A549 (cell line): ENCODE measurements around the gene GTF3C5. TPM values are rescaled to one million over a fixed set of nuclear protein-coding genes. Genes with fewer than 3 reads are reported as not detected.
"Not testable (repeated sequence)": the region's sequence is repeated elsewhere in the genome, so short reads cannot be mapped to it uniquely, and the experiment has no call there.

ENCODE experiments used
- ATAC-seq, 2 experiments: fragments of 200-7000 bp in 1 of 2; fragments of >200 bp in 1 of 2; cut with Nextera tagmentation in 1 of 2; cut with Tn5 transposase in 1 of 2; 3 replicates each; pipeline versions ENCODE4 v1.8.0 to v1.9.1; 2018 to 2020; ENCODE audit warnings: mild to moderate bottlenecking in 1 of 2, moderate library complexity in 1 of 2
- CTCF ChIA-PET: fragments of 300-600 bp; sonication (Branson Sonifier 250); formaldehyde crosslinking; extraction: SDS; loops from one replicate; lab custom pipeline; 2021; ENCODE audit warnings: antibody characterized with exemption, inconsistent platforms; lab: Yijun Ruan, JAX
- POLR2A ChIA-PET: fragments of 350-600 bp; formaldehyde crosslinking; extraction: SDS; loops from one replicate; lab custom pipeline; 2021; ENCODE audit warnings: antibody characterized with exemption, inconsistent platforms; lab: Yijun Ruan, JAX
- DNase-seq, 2 experiments: peaks; one replicate each; pipeline versions ENCODE4 v3.0.0 to v3.0.0-alpha.2; 2011 to 2016; ENCODE audit warnings: low read depth in 1 of 2, low spot score in 1 of 2
- FAIRE-seq: peaks from 2 replicates; lab custom pipeline; 2011; peaks lifted over from hg19 to GRCh38; lab: Jason Lieb, UNC
- H3K27ac ChIP-seq, 2 experiments: fragments of >200 bp; sonication (Bioruptor Twin); formaldehyde crosslinking; 3 replicates each; pipeline ENCODE4 v1.5.1; 2016 to 2017
- H3K4me1 ChIP-seq: fragments of >200 bp; sonication (Bioruptor Twin); formaldehyde crosslinking; 3 replicates; pipeline ENCODE4 v1.6.1; 2016
- H3K4me2 ChIP-seq: fragments of >200 bp; sonication (Bioruptor Twin); formaldehyde crosslinking; 3 replicates; pipeline ENCODE4 v1.6.1; 2016
- H3K4me3 ChIP-seq: fragments of >200 bp; sonication (Bioruptor Twin); formaldehyde crosslinking; 3 replicates; pipeline ENCODE4 v1.5.1; 2016
- H3K9me3 ChIP-seq: fragments of >200 bp; sonication (Bioruptor Twin); formaldehyde crosslinking; 3 replicates; pipeline ENCODE4 v1.6.1; 2016
- CTCF ChIP-seq: fragments of >200 bp; sonication (Bioruptor Twin); formaldehyde crosslinking; IDR thresholded peaks from 3 replicates; pipeline ENCODE4 v1.5.1; 2016
- E2F6 ChIP-seq: IDR thresholded peaks from 2 replicates; pipeline ENCODE4 v1.6.1; 2012; ENCODE audit warnings: low read depth, borderline replicate concordance
- EHF ChIP-seq: fragments of 250-450 bp; sonication (Bioruptor Pico); IDR thresholded peaks from 2 replicates; pipeline ENCODE4 v1.5.0; 2020; ENCODE audit warnings: mild to moderate bottlenecking
- EP300 ChIP-seq, 2 experiments: fragments of >200 bp; sonication (Bioruptor Twin); formaldehyde crosslinking; IDR thresholded peaks; 2 replicates in 1 of 2; 3 replicates in 1 of 2; pipeline ENCODE4 v1.6.1; 2016 to 2017
- FOSL2 ChIP-seq, 2 experiments: fragments of 450-650 bp in 1 of 2; fragments of >200 bp in 1 of 2; sonication (Bioruptor Twin) in 1 of 2; formaldehyde crosslinking; IDR thresholded peaks; 2 replicates each; pipeline versions ENCODE4 v1.5.0 to v1.6.1; 2016 to 2020; ENCODE audit warnings: mild to moderate bottlenecking in 1 of 2, moderate library complexity in 1 of 2
- HMGXB4 ChIP-seq: fragments of 250-450 bp; sonication (Bioruptor Pico); IDR thresholded peaks from 2 replicates; pipeline ENCODE4 v1.5.0; 2021; ENCODE audit warnings: mild to moderate bottlenecking, moderate library complexity, borderline replicate concordance
- HOXA7 ChIP-seq: fragments of 250-450 bp; sonication (Bioruptor Pico); IDR thresholded peaks from 2 replicates; pipeline ENCODE4 v1.5.0; 2020; ENCODE audit warnings: mild to moderate bottlenecking, moderate library complexity
- KDM1A ChIP-seq: fragments of 200-600 bp; sonication (generic); IDR thresholded peaks from 2 replicates; pipeline ENCODE4 v1.6.1; 2016; ENCODE audit warnings: low read depth, mild to moderate bottlenecking
- PHF8 ChIP-seq: fragments of 200-600 bp; sonication (generic); IDR thresholded peaks from 2 replicates; pipeline ENCODE4 v1.6.1; 2016; ENCODE audit warnings: low read depth, mild to moderate bottlenecking, antibody characterized with exemption, moderate library complexity, borderline replicate concordance
- RAD21 ChIP-seq, 2 experiments: fragments of >200 bp in 1 of 2; sonication (Bioruptor Twin) in 1 of 2; formaldehyde crosslinking in 1 of 2; IDR thresholded peaks in 1 of 2; conservative IDR thresholded peaks in 1 of 2; 2 replicates in 1 of 2; 3 replicates in 1 of 2; pipeline ENCODE4 v1.6.1; 2012 to 2018; ENCODE audit warnings: inconsistent platforms in 1 of 2
- RFX5 ChIP-seq: fragments of 450-650 bp; IDR thresholded peaks from 2 replicates; pipeline ENCODE4 v1.7.1; 2014; ENCODE audit warnings: antibody characterized with exemption, mild to moderate bottlenecking, moderate library complexity
- SMC3 ChIP-seq: fragments of >200 bp; sonication (Bioruptor Twin); formaldehyde crosslinking; IDR thresholded peaks from 3 replicates; pipeline ENCODE4 v1.6.1; 2018; ENCODE audit warnings: inconsistent platforms
- SREBF2 ChIP-seq: fragments of 450-650 bp; IDR thresholded peaks from 2 replicates; pipeline ENCODE4 v1.6.1; 2014; ENCODE audit warnings: mild to moderate bottlenecking, moderate library complexity
- USF2 ChIP-seq: fragments of 450-650 bp; IDR thresholded peaks from 2 replicates; pipeline ENCODE4 v1.6.1; 2014; ENCODE audit warnings: antibody characterized with exemption
- WGBS: methylation state at CpG from one replicate; pipeline ENCODE4 v1.1.6; 2017; ENCODE audit errors: missing lambda C conversion rate; 5-methylcytosine and 5-hydroxymethylcytosine counted together
- polyA plus RNA-seq, 4 experiments: library from polyadenylated mRNA; depleted of rRNA in 3 of 4; stranded (reverse); fragments of >200 nt; fragmentation: RNase III in 1 of 4; extraction: RNeasy Plus Mini Kit Qiagen cat#74134 plus additional on column Dnase treatment in 1 of 4; gene quantifications; 2 replicates in 3 of 4; 3 replicates in 1 of 4; pipeline ENCODE4 v1.2.3, GENCODE V29; 2011 to 2017

The GTF3C5 gene
- polyA plus RNA-seq, 2 of the 4 experiments (the other 2 are of a cell fraction) = 57.2 to 80.3 TPM

- H3K4me3 ChIP-seq = no peak overlapping the region
- H3K9me3 ChIP-seq = no peaks in the 10 kb centered on the region
- DNase-seq = no peak
- ChIA-PET CTCF (interaction anchor here (0.8 to 2.6 kb wide), 5 partner anchors 9 to 112 kb away, joined by 3 to 15 read pairs (median 6); no protein-coding TSS in a partner anchor), POLR2A (no interaction called here)
- no peak for TF ChIP-seq HMGXB4
- no peak for TF ChIP-seq EP300 (IDR thresholded peaks at IDR 0.05)
- TF ChIP-seq SMC3 = no peak
- TF ChIP-seq USF2 = no peak
- TF ChIP-seq E2F6 = no peak
- TF ChIP-seq RFX5 = no peak
- WGBS = 75% methylated on average over 6 of the region's 6 CpGs
- no peak for FAIRE-seq
- no peak overlapping the region for H3K4me2 ChIP-seq
- peaks cover 9% of the 10 kb centered on the region for H3K4me1 ChIP-seq
- no peak for ATAC-seq
- H3K27ac ChIP-seq = no peak overlapping the region
Observed at GRCh38 chr9:133035669-133036068, 4.9 kb downstream of the GTF3C5 start.

- no peak for DNase-seq
- CTCF ChIA-PET = interaction anchor here (0.8 to 2.6 kb wide), 7 partner anchors 10 to 108 kb away, joined by 3 to 10 read pairs (median 5); no protein-coding TSS in a partner anchor
- H3K4me1 ChIP-seq = no peaks in the 10 kb centered on the region
- 94% methylated on average over 25 of the region's 25 CpGs for WGBS
- no peak for ATAC-seq
- POLR2A ChIA-PET = no interaction called here
- TF ChIP-seq EHF (CRISPR knock-in tag) (no peak), HOXA7 (no peak), SREBF2 (no peak), FOSL2 (IDR thresholded peaks at IDR 0.05) (no peak), FOSL2 (CRISPR knock-in tag; IDR thresholded peaks at IDR 0.05) (no peak), PHF8 (no peak), KDM1A (no peak)
- TF ChIP-seq, all 56 proteins: peak for 0
- H3K9me3 ChIP-seq = no peaks in the 10 kb centered on the region
- H3K27ac ChIP-seq = no peak overlapping the region
- no peak overlapping the region for H3K4me2 ChIP-seq
- H3K4me3 ChIP-seq = no peak overlapping the region
- FAIRE-seq = no peak
Observed at GRCh38 chr9:133037775-133038515, 7.1 kb downstream of the GTF3C5 start.

- POLR2A ChIA-PET = interaction anchor here (1.5 kb wide), 1 partner anchor 11 kb away, joined by 6 read pairs; the partner anchor contains the start of gene GTF3C5
- DNase-seq = peak in 1 of 2 experiments; percentile 49
- TF ChIP-seq CTCF (peak; percentile 47), SMC3 (peak; percentile 35; the same call in 2 of the 3 replicates), RAD21 (conservative IDR thresholded peaks at IDR 0.05 in 1 of 2, IDR thresholded peaks at IDR 0.05 in 1 of 2) (peak; percentile 39 to 54; a peak in 4 of 5 replicates)
- CTCF ChIA-PET = interaction anchor here (0.8 to 4.4 kb wide), 11 partner anchors 8 to 114 kb away, joined by 3 to 24 read pairs (median 4); partner anchors contain the start of gene GTF3C5
- not testable (repeated sequence) for H3K4me2 ChIP-seq, FAIRE-seq, ATAC-seq, H3K4me3 ChIP-seq, H3K4me1 ChIP-seq, H3K9me3 ChIP-seq, H3K27ac ChIP-seq
- WGBS = 76% methylated on average over 12 of the region's 12 CpGs
Observed at GRCh38 chr9:133040892-133041479, 10.2 kb downstream of the GTF3C5 start.
